PFSK-1 (cell line): Measurements from ENCODE around the gene KCNA2.

Experiments
- FOXP2 ChIP-seq: optimal IDR thresholded peaks from 2 replicates; pipeline ENCODE3; 2011; ENCODE audit warnings: borderline replicate concordance, control low read depth, inconsistent platforms; ENCODE audit not compliant: insufficient read depth; ENCODE audit errors: extremely low read length, extremely low read depth
- POLR2AphosphoS5 ChIP-seq: IDR thresholded peaks from 2 replicates; pipeline ENCODE4 v1.6.1; 2012; ENCODE audit warnings: low read depth, mild to moderate bottlenecking, control low read depth, low read length, moderate library complexity
- REST ChIP-seq, 2 experiments: IDR thresholded peaks; 2 replicates each; pipeline versions ENCODE4 v1.6.1 to v1.8.0; 2011 to 2012; ENCODE audit warnings: low read depth in 2 of 2, low read length in 2 of 2, control low read depth in 1 of 2, inconsistent platforms in 1 of 2, mild to moderate bottlenecking in 1 of 2, moderate library complexity in 1 of 2; ENCODE audit not compliant: insufficient read depth in 1 of 2
- SIN3A ChIP-seq: IDR thresholded peaks from 2 replicates; pipeline ENCODE4 v1.6.1; 2012; ENCODE audit warnings: mild to moderate bottlenecking, low read length, moderate library complexity, borderline replicate concordance; ENCODE audit not compliant: insufficient read depth
- TAF1 ChIP-seq: IDR thresholded peaks from 2 replicates; pipeline ENCODE4 v1.6.1; 2012; ENCODE audit warnings: low read length, control low read depth, borderline replicate concordance; ENCODE audit not compliant: insufficient read depth

KCNA2 gene

DNA sequence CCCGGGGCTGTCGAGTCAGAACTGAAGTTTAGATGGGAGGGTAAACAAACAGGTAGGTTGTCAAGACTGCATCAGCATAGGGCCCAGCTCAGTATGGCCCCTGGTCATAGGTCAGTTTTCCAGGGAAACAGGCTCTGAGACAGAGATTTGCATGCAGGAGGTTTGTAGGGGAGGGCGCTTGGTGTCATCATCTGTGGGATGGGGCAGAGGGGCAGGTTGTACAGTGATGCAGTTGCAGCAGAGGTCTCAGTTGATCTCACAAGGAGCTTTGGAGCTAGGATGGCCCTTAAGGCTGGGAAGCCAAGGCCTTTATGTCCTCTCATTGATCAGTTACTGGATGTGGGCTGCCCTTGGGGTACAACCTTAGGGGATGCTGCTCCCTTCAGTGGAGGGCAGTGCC, 48.7 kb downstream of the KCNA2 start:
- TF ChIP-seq POLR2AphosphoS5 (no peak), TAF1 (no peak), REST (IDR thresholded peaks at IDR 0.05; ENCODE audit: insufficient read depth in 1 of 2, low read depth in 2 of 2, low read length in 2 of 2) (no peak), SIN3A (no peak), FOXP2 (no peak)

GRCh38 chr1:110556471-110556807, 49.7 kb downstream of the KCNA2 start:
- TF ChIP-seq POLR2AphosphoS5: no peak
- TF ChIP-seq FOXP2: no peak
- no peak for TF ChIP-seq SIN3A
- no peak for TF ChIP-seq REST (IDR thresholded peaks at IDR 0.05; ENCODE audit: insufficient read depth in 1 of 2, low read depth in 2 of 2, low read length in 2 of 2)
- no peak for TF ChIP-seq TAF1

DNA sequence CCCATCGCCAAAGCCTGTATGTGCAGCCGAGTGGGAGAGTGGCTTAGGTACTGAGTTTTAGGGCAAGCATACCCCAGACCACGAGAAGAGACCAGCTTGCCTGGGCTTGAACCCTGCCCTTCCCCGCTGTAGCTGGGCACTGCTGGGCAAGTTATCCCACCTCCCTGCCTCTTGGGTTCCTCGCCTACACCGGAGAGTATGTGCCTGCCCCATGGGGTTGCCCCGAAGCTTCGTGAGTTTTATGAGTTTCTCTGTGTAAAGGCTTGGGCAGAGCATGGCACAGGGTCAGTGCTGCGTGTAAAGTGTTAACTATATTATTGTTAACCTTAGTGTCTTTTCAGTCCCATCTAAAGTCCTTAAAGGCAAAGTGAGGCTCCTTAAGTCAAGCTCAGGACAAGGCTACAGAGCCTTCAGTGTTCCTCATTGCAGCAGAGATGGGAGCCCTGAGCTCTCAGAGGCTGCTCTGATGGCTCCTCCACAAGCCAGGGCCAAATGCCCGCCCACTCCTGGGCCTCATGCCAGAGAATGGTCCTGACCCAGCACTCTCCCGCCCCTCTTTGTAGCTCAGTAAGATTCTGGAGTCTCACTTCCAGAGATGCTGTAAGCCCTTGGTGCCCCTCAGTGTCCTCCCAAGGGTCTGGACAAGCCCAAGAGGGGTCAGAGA, 50.2 kb downstream of the KCNA2 start:
- TF ChIP-seq SIN3A (no peak), POLR2AphosphoS5 (no peak), FOXP2 (no peak), REST (IDR thresholded peaks at IDR 0.05; ENCODE audit: insufficient read depth in 1 of 2, low read depth in 2 of 2, low read length in 2 of 2) (no peak), TAF1 (no peak)

DNA sequence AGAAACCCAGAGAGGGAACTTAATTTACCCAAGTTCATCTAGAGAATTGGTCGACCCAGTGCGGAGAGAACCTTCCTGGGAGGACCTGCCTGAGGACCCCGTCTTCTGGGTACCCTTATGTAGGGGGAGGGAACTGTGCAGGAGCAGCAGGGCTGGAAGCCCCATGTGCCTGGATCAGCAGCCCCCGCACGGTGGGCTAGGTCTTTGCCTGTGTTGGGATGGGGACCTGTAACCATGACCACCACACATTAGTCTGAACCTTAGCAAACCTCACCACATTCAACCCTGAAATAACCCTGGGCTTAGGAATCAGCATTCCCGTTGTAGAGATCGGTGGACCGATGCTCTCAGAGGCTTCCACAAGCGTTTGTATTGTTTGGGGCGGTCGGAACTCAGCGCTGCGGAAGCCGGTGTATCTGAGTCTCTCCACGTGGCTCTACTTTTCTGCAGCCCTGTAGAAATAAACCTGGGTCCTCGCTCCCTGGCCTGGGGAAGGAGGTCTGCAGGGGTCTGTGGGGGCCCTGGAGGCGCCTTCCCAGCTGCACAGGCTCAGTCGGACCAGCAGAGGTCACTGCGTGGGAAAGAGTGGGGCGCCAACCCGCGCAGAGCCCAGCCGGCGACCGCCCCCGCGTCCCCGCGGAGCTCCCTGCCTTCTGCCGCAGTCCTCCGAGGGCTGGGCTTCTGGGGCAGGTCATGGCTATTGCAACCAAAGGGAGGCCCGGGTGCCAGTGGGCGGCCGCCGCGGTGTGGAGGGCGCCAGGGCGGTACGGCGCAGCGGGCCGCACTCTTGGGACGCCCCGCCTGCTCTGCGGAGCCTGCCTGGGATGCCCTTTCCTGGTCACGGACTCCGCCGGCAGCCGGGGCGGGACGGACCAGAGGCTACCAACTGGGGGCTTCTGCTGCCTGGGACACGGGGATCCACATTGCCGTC, 51.0 kb downstream of the KCNA2 start:
- no peak for TF ChIP-seq SIN3A
- TF ChIP-seq TAF1: no peak
- TF ChIP-seq POLR2AphosphoS5: no peak
- TF ChIP-seq REST (IDR thresholded peaks at IDR 0.05; ENCODE audit: insufficient read depth in 1 of 2, low read depth in 2 of 2, low read length in 2 of 2): no peak
- TF ChIP-seq FOXP2: no peak
